IPS DF 6.9 (cell line): ENCODE data around the gene MED29.

ENCODE experiments used
- DNase-seq: peaks from one replicate; pipeline ENCODE4 v3.0.0-alpha.2; 2013; ENCODE audit warnings: low read depth, low spot score
- H3K27ac ChIP-seq: one replicate; pipeline ENCODE4 v1.5.1; 2013; ENCODE audit warnings: low read length, control low read depth
- H3K27me3 ChIP-seq: 2 replicates; pipeline ENCODE4 v1.6.1; 2013; ENCODE audit warnings: mild to moderate bottlenecking, low read length; ENCODE audit not compliant: control insufficient read depth, insufficient read depth
- H3K36me3 ChIP-seq: 2 replicates; pipeline ENCODE4 v1.6.1; 2013; ENCODE audit warnings: low read length; ENCODE audit not compliant: control insufficient read depth, insufficient read depth
- H3K4me1 ChIP-seq: 2 replicates; pipeline ENCODE4 v1.6.1; 2013; ENCODE audit warnings: low read length; ENCODE audit not compliant: control insufficient read depth, insufficient read depth
- H3K4me3 ChIP-seq: 2 replicates; pipeline ENCODE4 v1.5.1; 2013; ENCODE audit warnings: mild to moderate bottlenecking, low read length
- H3K9me3 ChIP-seq: 2 replicates; pipeline ENCODE4 v1.6.1; 2013; ENCODE audit warnings: low read length, inconsistent platforms; ENCODE audit not compliant: control insufficient read depth, insufficient read depth
- WGBS: extraction: QIAGEN DNeasy Blood & Tissue Kit; methylation state at CpG from one replicate; pipeline ENCODE4 v1.1.7; 2013; ENCODE audit warnings: mixed read lengths, missing lambda C conversion rate; ENCODE audit not compliant: insufficient read length, insufficient coverage; 5-methylcytosine and 5-hydroxymethylcytosine counted together

Gene MED29

GRCh38 chr19:39406656-39407409, 15.7 kb downstream of the MED29 start, which contains the start of gene ZFP36:
Gene ZFP36 (plus strand): TSS chr19:39406847. CDS start chr19:39406905, 58 bp downstream.
- H3K36me3 ChIP-seq, result no peaks in the 10 kb centered on the region
- no CpG with 5 or more reads among the region's 56 CpGs for whole genome bisulfite sequencing
- H3K4me3 ChIP-seq, result peak within 1 kb of the TSS; percentile 56
- H3K9me3 ChIP-seq, result no peaks in the 10 kb centered on the region
- DNase-seq, result no peak
- no peak within 1 kb of the TSS for H3K27ac ChIP-seq
- no peaks in the 10 kb centered on the region for H3K27me3 ChIP-seq
- peaks cover 18% of the 10 kb centered on the region for H3K4me1 ChIP-seq

GRCh38 chr19:39407410-39407659, 16.2 kb downstream of the MED29 start:
- Histone ChIP-seq H3K4me1 (peaks cover 13% of the 10 kb centered on the region), H3K9me3 (no peaks in the 10 kb centered on the region), H3K27ac (no peak overlapping the region), H3K4me3 (peak overlapping the region; percentile 56), H3K27me3 (no peaks in the 10 kb centered on the region), H3K36me3 (no peaks in the 10 kb centered on the region)
- no peak for DNase-seq
- no CpG with 5 or more reads among the region's 14 CpGs for WGBS

- DNase-seq, result no peak
- H3K9me3 ChIP-seq, result no peaks in the 10 kb centered on the region
- H3K4me3 ChIP-seq, result peak overlapping the region; percentile 56; the same call in 1 of the 2 replicates
- no peaks in the 10 kb centered on the region for H3K36me3 ChIP-seq
- H3K27me3 ChIP-seq, result no peaks in the 10 kb centered on the region
- no peak overlapping the region for H3K27ac ChIP-seq
- WGBS, result no CpG with 5 or more reads among the region's 40 CpGs
- H3K4me1 ChIP-seq, result peaks cover 13% of the 10 kb centered on the region
These were observed 16.6 kb downstream of the MED29 start for GRCh38 chr19:39407660-39408391.

- H3K36me3 ChIP-seq, result no peaks in the 10 kb centered on the region
- H3K4me3 ChIP-seq, result no peak overlapping the region
- H3K9me3 ChIP-seq, result no peaks in the 10 kb centered on the region
- no peak for DNase-seq
- no CpG with 5 or more reads among the region's 20 CpGs for WGBS
- H3K27ac ChIP-seq, result no peak overlapping the region
- peaks cover 13% of the 10 kb centered on the region for H3K4me1 ChIP-seq
- H3K27me3 ChIP-seq, result no peaks in the 10 kb centered on the region
These were observed 17.4 kb downstream of the MED29 start for GRCh38 chr19:39408392-39409207.

- H3K9me3 ChIP-seq, result no peaks in the 10 kb centered on the region
- no CpG with 5 or more reads among the region's 52 CpGs for WGBS
- peak overlapping the region; percentile 62 for H3K4me3 ChIP-seq
- H3K27me3 ChIP-seq, result no peaks in the 10 kb centered on the region
- DNase-seq, result no peak
- H3K36me3 ChIP-seq, result no peaks in the 10 kb centered on the region
- H3K4me1 ChIP-seq, result peaks cover 16% of the 10 kb centered on the region
- no peak overlapping the region for H3K27ac ChIP-seq
These were observed 18.2 kb downstream of the MED29 start for GRCh38 chr19:39409208-39410016.

- Histone ChIP-seq H3K27ac (no peak overlapping the region), H3K4me1 (peaks cover 16% of the 10 kb centered on the region), H3K27me3 (no peaks in the 10 kb centered on the region), H3K36me3 (no peaks in the 10 kb centered on the region), H3K4me3 (peak overlapping the region; percentile 62), H3K9me3 (no peaks in the 10 kb centered on the region)
- 100% methylated on average over 1 of the region's 35 CpGs for WGBS
- no peak for DNase-seq
These were observed 19.0 kb downstream of the MED29 start for GRCh38 chr19:39410017-39410830.

- DNase-seq, result no peak
- Histone ChIP-seq H3K9me3 (no peaks in the 10 kb centered on the region), H3K4me3 (no peak overlapping the region), H3K27me3 (no peaks in the 10 kb centered on the region), H3K36me3 (no peaks in the 10 kb centered on the region), H3K27ac (no peak overlapping the region), H3K4me1 (peaks cover 15% of the 10 kb centered on the region)
- WGBS, result no CpG with 5 or more reads among the region's 1 CpG
These were observed 19.6 kb downstream of the MED29 start for GRCh38 chr19:39410831-39411080.

GRCh38 chr19:39411081-39411831, 20.1 kb downstream of the MED29 start:
- Histone ChIP-seq H3K36me3 (no peaks in the 10 kb centered on the region), H3K27ac (no peak overlapping the region), H3K27me3 (no peaks in the 10 kb centered on the region), H3K9me3 (no peaks in the 10 kb centered on the region), H3K4me1 (peaks cover 15% of the 10 kb centered on the region), H3K4me3 (no peak overlapping the region)
- WGBS, result 100% methylated on average over 1 of the region's 9 CpGs
- no peak for DNase-seq

GRCh38 chr19:39411832-39412099, 20.6 kb downstream of the MED29 start:
- Histone ChIP-seq H3K27me3 (no peaks in the 10 kb centered on the region), H3K27ac (no peak overlapping the region), H3K36me3 (peaks cover 2% of the 10 kb centered on the region; the same call in 1 of the 2 replicates), H3K4me3 (peak overlapping the region; percentile 34; the same call in 1 of the 2 replicates), H3K9me3 (no peaks in the 10 kb centered on the region), H3K4me1 (peaks cover 15% of the 10 kb centered on the region)
- WGBS, result no CpG with 5 or more reads among the region's 7 CpGs
- DNase-seq, result no peak
